Neural progenitor cell (in vitro differentiated cells): Measurements from ENCODE around the gene SEPTIN6.
A peak's percentile ranks its signal among the peaks of the same experiment; 100 is the strongest.

ENCODE experiments used
- CTCF ChIP-seq: fragments of 200-600 bp; sonication (generic); IDR thresholded peaks from 2 replicates; pipeline ENCODE4 v1.5.1; 2017; ENCODE audit warnings: antibody characterized with exemption, mild to moderate bottlenecking
- EZH2 ChIP-seq: fragments of 200-600 bp; sonication (generic); IDR thresholded peaks from 2 replicates; pipeline ENCODE4 v1.6.1; 2017; ENCODE audit warnings: antibody characterized with exemption, mild to moderate bottlenecking, moderate library complexity
- EZH2phosphoT487 ChIP-seq: fragments of 200-600 bp; sonication (generic); IDR thresholded peaks from 2 replicates; pipeline ENCODE4 v1.6.1; 2017; ENCODE audit warnings: antibody characterized with exemption

DNA sequence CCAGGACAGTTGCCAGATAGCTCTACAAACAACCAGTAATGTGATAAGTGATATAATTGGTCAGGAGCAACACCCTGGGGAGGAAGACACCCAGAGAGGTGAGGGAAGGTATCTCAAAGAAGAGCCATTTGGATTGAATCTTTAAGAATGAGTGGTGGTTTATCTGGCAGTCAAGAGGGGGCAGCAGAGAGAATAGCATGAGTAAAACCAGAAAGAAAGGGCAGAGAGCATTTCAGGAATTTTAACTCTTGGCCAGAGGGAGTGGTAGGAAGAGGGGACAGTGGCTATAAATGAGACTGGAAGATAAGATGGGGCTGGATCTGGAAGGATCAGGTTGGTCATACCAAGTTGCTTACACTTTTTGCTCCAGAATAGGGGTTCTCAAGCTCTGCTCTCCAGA lies 5.9 kb upstream of the SEPTIN6 start:
- peak; percentile 64 for TF ChIP-seq CTCF
- no peak for TF ChIP-seq EZH2
- no peak for TF ChIP-seq EZH2phosphoT487
